ENCODE measurements around the gene SLC22A4.

GRCh38 chr5:132344775-132345514 is 50.8 kb downstream of the SLC22A4 start:
- TF ChIP-seq POLR2AphosphoS5 (IDR thresholded peaks at IDR 0.05; ENCODE audit: low read depth, low read length) = no peak
- TF ChIP-seq TAF1 (IDR thresholded peaks at IDR 0.05; ENCODE audit: borderline replicate concordance, insufficient read depth, low read length) = no peak
- no peak for TF ChIP-seq FOXP2 (optimal IDR thresholded peaks at IDR 0.05; ENCODE audit: borderline replicate concordance, extremely low read depth, extremely low read length, insufficient read depth)
- no peak for TF ChIP-seq REST (IDR thresholded peaks at IDR 0.05; ENCODE audit: insufficient read depth in 1 of 2, low read depth in 2 of 2, low read length in 2 of 2)

All from PFSK-1 (cell line).